Activated naive CD8-positive, alpha-beta T cell treated with anti-CD3 and anti-CD28 coated beads, Interleukin-2, amount 50 U/mL, for 24 hours (primary cell): ENCODE measurements around the gene WWOX.

Experiments
- ATAC-seq: fragments of 150-1000 bp; cut with Tn5 transposase; one replicate; pipeline ENCODE4 v1.10.0; 2021
- DNase-seq: peaks from one replicate; pipeline ENCODE4 v3.0.0; 2021
- H3K27ac Mint-ChIP-seq: one replicate; pipeline ENCODE4 v1.8.0; 2021; ENCODE audit warnings: mild to moderate bottlenecking, mixed read lengths
- H3K27me3 Mint-ChIP-seq: one replicate; pipeline ENCODE4 v1.8.0; 2021; ENCODE audit warnings: mixed read lengths
- H3K36me3 Mint-ChIP-seq: one replicate; pipeline ENCODE4 v1.8.0; 2021; ENCODE audit warnings: low read depth, mixed read lengths
- H3K4me1 Mint-ChIP-seq: one replicate; pipeline ENCODE4 v1.8.0; 2021; ENCODE audit warnings: mixed read lengths
- H3K4me3 Mint-ChIP-seq: one replicate; pipeline ENCODE4 v1.8.0; 2021; ENCODE audit warnings: mild to moderate bottlenecking, moderate library complexity, mixed read lengths
- H3K9me3 Mint-ChIP-seq: one replicate; pipeline ENCODE4 v1.8.0; 2021; ENCODE audit warnings: mixed read lengths

WWOX gene

DNA sequence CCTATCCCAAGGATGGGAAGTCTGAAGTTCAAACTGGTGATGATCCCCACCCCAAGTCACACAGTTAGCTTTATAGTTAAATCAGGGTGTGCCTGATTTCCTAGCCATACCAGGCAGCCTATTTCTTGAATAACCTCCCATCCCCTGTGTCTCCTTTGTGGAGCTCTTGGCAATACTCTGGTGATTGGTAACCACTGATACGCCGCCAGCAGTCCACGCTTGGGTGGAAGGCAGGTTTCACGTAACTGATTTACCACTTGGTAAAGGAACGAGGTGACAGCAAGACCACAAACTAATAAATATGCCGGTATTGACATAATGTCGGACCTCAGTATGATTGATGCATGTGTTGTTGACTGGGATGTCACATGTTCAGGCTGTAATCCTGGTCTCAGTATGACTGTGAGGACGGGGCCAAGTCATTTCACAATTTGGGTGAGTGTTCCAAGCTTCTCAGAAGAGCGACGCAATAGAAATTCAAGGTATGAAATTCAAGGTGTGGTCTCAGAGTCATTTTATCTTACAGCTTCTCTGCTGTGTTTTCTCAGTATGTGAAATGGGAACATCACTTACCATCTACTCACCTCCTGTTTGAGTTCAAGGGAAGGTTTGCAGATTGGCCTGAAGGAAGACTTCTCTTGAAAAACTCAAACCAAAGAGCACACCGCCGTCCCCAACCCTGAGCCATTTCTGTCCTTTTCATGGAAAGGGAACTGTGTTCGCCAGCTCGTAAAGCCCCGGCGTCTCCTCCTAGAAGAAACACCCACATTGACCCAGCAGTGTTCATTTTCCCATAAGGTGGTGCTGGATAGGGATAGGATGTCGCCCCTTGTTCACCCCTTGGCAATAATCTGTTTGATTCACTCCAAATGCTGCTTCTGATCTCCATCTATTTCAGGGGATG is 678.9 kb downstream of the WWOX start:
- H3K4me3 Mint-ChIP-seq = peak overlapping the region; percentile 27
- no peaks in the 10 kb centered on the region for H3K27me3 Mint-ChIP-seq
- ATAC-seq = peak; percentile 62
- no peaks in the 10 kb centered on the region for H3K9me3 Mint-ChIP-seq
- H3K27ac Mint-ChIP-seq = peak overlapping the region; percentile 85
- H3K4me1 Mint-ChIP-seq = peaks cover 30% of the 10 kb centered on the region
- DNase-seq = no peak
- no peaks in the 10 kb centered on the region for H3K36me3 Mint-ChIP-seq

DNA sequence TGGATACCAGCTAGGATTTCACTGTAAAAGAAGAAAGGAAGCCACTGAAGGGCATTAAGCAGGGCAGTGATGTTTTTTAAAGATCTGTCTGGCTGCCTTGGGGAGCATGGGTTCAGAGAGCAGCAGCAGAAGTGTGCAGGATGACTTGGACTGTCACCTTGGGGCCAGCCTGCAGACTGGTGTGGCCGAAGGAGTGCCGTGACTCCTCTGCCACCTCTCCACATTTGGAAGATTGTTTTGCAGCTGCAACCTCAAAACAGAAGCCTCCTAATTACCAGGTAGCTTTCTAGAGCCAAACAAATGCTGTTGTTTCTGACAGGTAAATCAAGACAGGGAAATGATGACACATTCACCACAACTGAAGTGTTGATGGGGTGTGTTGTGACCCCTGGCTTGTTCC is 681.4 kb downstream of the WWOX start:
- no peaks in the 10 kb centered on the region for H3K36me3 Mint-ChIP-seq
- no peaks in the 10 kb centered on the region for H3K9me3 Mint-ChIP-seq
- DNase-seq = no peak
- no peak overlapping the region for H3K4me3 Mint-ChIP-seq
- H3K4me1 Mint-ChIP-seq = peaks cover 16% of the 10 kb centered on the region
- no peak overlapping the region for H3K27ac Mint-ChIP-seq
- ATAC-seq = no peak
- no peaks in the 10 kb centered on the region for H3K27me3 Mint-ChIP-seq

DNA sequence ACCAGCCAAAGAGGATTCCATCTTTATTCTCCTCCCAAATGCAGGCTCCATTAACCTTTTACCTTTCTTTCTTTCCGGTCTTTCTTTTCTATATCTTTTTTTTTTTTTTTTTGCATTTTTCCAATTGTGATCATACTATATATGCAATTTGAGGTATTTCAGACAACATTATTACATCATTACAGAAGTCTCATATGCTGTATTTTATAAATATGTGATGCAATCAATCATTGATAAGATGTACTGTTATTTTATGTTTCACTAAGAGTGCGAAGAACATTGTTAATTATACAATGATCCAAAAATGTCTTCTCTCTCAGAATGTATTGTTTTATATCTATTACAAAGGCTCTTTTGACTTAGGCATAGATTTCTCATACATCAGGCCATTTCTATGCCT is 683.1 kb downstream of the WWOX start:
- Mint-ChIP-seq H3K9me3 (no peaks in the 10 kb centered on the region), H3K4me3 (no peak overlapping the region), H3K4me1 (peaks cover 11% of the 10 kb centered on the region), H3K27ac (no peak overlapping the region), H3K36me3 (no peaks in the 10 kb centered on the region), H3K27me3 (no peaks in the 10 kb centered on the region)
- no peak for ATAC-seq
- DNase-seq = no peak

DNA sequence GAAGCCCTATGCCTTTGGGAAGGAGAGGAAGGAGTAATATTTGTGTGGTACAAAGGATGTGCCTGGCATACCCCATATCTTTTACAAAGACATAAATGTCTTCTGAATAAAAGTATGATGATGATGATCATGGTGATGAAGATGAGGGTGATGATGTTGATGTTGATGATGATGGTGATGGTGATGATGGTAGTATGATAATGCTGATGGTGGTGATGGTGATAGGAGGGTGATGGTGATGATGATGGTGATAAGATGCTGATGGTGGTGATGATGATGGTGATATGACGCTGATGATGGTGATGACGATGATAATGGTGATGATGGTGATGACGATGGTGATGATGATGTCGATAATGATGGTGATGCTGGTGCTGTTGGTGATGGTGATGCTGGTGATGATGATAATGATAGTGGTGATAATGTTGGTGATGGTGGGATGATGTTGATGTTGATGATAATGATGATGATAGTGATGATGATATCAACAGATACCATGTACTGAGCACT is 684.2 kb downstream of the WWOX start:
- no peak for ATAC-seq
- Mint-ChIP-seq H3K4me1 (peaks cover 5% of the 10 kb centered on the region), H3K9me3 (no peaks in the 10 kb centered on the region)

DNA sequence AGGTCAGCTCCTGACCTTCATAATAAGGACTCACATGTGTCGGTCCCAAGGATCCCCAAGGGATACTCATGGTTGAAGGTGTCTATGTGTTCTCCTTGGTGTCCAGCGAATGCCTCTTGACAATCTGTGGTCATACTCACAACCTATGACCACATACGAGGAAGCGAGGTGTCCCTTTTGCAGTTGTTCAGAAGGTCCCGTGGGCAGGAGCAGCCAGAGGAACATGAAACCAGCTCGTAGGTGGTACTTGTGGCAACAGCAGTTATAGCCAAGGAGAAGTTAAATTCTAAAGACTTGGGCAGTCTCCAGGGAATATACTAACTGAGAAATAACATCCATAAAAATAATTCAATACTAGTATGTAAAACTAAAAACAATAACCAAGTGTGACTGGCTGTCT is 685.3 kb downstream of the WWOX start:
- no peak overlapping the region for H3K27ac Mint-ChIP-seq
- H3K27me3 Mint-ChIP-seq = no peaks in the 10 kb centered on the region
- H3K36me3 Mint-ChIP-seq = no peaks in the 10 kb centered on the region
- DNase-seq = no peak
- no peaks in the 10 kb centered on the region for H3K4me1 Mint-ChIP-seq
- H3K9me3 Mint-ChIP-seq = no peaks in the 10 kb centered on the region
- H3K4me3 Mint-ChIP-seq = no peak overlapping the region
- no peak for ATAC-seq

More for the DNA sequence above, 684.2 kb downstream of the WWOX start:
- no peak for DNase-seq
- no peak overlapping the region for H3K4me3 Mint-ChIP-seq
- H3K36me3 Mint-ChIP-seq = no peaks in the 10 kb centered on the region
- no peak overlapping the region for H3K27ac Mint-ChIP-seq
- H3K27me3 Mint-ChIP-seq = no peaks in the 10 kb centered on the region

DNA sequence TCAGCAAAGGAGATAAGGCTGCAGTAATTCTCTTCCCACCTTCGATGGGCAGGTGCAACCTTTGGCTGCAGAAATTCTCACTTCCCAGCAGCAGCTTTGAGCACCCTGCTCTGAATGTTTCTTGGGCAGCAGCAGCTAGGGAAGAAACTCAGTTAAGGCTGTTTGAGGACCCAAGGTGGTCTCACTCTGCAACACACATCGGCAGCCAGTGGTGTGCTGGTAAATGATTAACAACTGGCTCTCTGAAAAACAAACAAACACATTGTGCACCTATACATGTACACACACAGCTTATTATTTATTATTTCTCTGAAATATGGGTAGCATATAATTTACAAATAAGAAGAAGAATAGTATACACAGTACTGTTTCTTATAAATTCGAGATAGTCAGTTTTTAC is 685.8 kb downstream of the WWOX start:
- ATAC-seq = no peak

DNA sequence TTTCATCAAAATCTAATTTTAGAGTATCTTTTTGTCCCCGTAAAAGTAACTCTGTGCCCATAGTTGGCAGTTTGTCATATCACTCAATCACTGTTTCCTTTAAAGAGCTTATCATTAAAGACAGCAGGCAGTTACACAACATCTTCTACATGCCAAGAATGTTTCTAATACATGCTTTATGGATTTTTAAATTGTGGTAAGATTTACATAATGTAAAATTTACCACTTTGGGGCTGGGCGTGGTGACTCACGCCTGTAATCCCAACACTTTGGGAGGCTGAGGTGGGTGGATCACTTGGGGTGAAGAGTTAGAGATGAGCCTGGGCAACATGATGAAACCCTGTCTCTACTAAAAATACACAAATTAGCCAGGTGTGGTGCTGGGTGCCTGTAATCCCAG is 687.2 kb downstream of the WWOX start:
- DNase-seq (no peak), ATAC-seq (no peak)
- H3K27me3 Mint-ChIP-seq = no peaks in the 10 kb centered on the region
- H3K9me3 Mint-ChIP-seq = no peaks in the 10 kb centered on the region
- no peak overlapping the region for H3K27ac Mint-ChIP-seq
- H3K36me3 Mint-ChIP-seq = no peaks in the 10 kb centered on the region
- no peak overlapping the region for H3K4me3 Mint-ChIP-seq
- H3K4me1 Mint-ChIP-seq = peaks cover 12% of the 10 kb centered on the region

More for the DNA sequence above, 685.8 kb downstream of the WWOX start:
- Mint-ChIP-seq H3K27ac (no peak overlapping the region), H3K4me1 (peaks cover under 1% of the 10 kb centered on the region), H3K4me3 (no peak overlapping the region), H3K27me3 (no peaks in the 10 kb centered on the region), H3K9me3 (no peaks in the 10 kb centered on the region), H3K36me3 (no peaks in the 10 kb centered on the region)
- no peak for DNase-seq

DNA sequence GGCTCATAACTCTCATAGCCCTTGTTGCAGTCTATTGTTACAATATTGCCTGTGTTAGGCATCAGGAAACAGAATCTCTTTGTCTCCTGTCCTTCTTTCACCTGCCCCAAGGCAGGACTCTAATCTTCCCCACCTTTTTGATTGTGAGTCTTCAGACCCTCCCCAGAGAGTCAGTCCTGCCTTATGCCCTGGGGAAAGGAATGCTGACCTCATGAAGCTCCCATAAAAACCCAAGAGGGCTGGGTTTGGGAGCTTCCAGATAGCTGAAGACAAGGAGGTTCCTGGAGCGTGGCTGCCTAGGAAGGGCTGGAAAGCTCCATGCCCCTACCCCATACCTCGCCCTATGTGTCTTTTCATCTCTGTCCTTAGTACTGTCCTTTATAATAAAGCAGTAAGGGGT is 688.8 kb downstream of the WWOX start:
- Mint-ChIP-seq H3K27ac (no peak overlapping the region), H3K4me3 (no peak overlapping the region), H3K27me3 (no peaks in the 10 kb centered on the region)

DNA sequence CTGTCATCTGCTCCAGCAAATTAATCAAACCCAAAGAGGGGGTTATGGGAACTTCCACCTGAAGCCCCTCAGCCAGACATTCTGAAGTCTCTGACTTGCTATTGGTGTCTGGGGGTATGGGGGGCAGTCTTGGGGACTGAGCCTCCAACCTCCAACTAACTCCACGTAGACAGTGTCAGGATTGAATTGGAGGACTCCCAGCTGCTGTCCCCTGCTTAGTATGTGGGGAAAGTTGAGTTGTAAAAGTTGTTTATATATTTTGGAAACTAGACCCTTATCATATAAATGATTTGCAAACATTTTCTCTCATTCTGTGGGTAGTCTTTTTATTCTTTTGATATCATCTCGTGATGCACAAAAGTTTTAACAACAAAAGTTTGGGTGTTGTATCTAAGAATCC is 689.2 kb downstream of the WWOX start:
- Mint-ChIP-seq H3K27me3 (no peaks in the 10 kb centered on the region), H3K36me3 (no peaks in the 10 kb centered on the region), H3K4me3 (no peak overlapping the region), H3K27ac (no peak overlapping the region), H3K9me3 (no peaks in the 10 kb centered on the region), H3K4me1 (peaks cover 13% of the 10 kb centered on the region)
- DNase-seq (no peak), ATAC-seq (no peak)

More for the DNA sequence above, 688.8 kb downstream of the WWOX start:
- H3K36me3 Mint-ChIP-seq = no peaks in the 10 kb centered on the region
- ATAC-seq (no peak), DNase-seq (no peak)
- H3K4me1 Mint-ChIP-seq = peaks cover 13% of the 10 kb centered on the region
- H3K9me3 Mint-ChIP-seq = no peaks in the 10 kb centered on the region

DNA sequence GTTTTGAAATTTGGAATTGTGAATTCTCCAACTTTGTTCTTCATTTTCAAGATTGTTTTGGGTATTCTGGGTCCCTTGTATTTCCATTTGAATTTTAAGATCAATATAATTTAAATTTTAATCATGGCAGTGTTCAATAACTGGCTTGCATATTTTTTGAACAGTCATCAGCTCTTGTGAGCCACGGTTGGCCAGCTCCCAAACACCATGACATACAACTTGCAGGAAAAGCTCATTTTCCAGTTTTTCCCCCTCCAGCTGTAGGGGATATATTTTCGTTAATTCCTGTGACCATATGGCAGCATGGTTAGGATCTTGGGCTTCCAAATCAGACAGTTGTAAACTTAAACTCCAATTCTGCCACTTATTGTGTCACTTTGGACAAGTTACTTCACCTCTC is 690.1 kb downstream of the WWOX start:
- Mint-ChIP-seq H3K27ac (no peak overlapping the region), H3K27me3 (no peaks in the 10 kb centered on the region)
- DNase-seq = no peak

DNA sequence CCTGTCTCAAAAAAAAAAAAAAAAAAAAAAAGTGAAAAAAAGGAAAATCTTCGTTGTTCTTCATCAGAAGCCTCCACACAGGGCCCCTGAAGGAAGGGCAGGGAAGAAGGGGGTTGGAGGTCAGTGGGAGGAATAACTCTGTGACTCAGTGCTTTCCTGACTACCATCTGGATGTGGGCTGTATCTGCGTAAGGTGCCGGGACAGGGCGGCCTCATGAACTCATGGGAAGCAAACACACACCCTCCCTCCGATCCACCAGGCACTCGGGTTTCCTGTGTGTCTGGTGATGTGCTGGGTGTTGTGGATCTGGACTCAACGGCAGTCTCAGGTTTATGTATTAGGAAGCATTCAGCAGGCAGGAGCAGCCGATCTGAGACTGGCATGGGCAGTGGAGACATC is 691.6 kb downstream of the WWOX start:
- peak overlapping the region; percentile 54 for H3K27ac Mint-ChIP-seq
- peak; percentile 12 for ATAC-seq
- DNase-seq = no peak
- no peaks in the 10 kb centered on the region for H3K36me3 Mint-ChIP-seq
- H3K4me1 Mint-ChIP-seq = peaks cover 28% of the 10 kb centered on the region
- H3K27me3 Mint-ChIP-seq = no peaks in the 10 kb centered on the region
- H3K9me3 Mint-ChIP-seq = no peaks in the 10 kb centered on the region
- H3K4me3 Mint-ChIP-seq = no peak overlapping the region

More for the DNA sequence above, 690.1 kb downstream of the WWOX start:
- Mint-ChIP-seq H3K36me3 (no peaks in the 10 kb centered on the region), H3K9me3 (no peaks in the 10 kb centered on the region), H3K4me1 (peaks cover 17% of the 10 kb centered on the region), H3K4me3 (no peak overlapping the region)
- ATAC-seq = no peak

DNA sequence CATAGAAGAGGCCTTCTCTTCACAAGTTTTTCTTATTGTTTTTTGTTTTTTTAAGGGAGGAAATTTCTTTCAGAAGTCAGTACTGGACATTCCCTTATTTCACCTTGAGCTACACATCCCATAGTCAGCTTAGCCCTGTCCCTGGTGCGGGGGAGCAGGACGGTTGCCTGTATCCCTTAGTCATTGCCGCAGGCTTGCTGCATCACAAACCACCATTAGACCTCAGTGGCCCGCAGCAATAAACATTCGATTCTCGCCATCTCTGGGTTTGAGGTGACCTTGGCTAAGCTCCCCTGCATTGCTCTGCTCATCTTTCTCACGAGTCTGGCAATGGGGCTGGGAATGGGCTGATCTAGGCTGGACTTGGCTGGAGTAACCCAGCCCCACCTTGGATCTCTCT is 692.5 kb downstream of the WWOX start:
- H3K4me3 Mint-ChIP-seq = no peak overlapping the region
- H3K27ac Mint-ChIP-seq = no peak overlapping the region
- DNase-seq (no peak), ATAC-seq (no peak)
- H3K4me1 Mint-ChIP-seq = peaks cover 28% of the 10 kb centered on the region
- no peaks in the 10 kb centered on the region for H3K9me3 Mint-ChIP-seq
- H3K27me3 Mint-ChIP-seq = no peaks in the 10 kb centered on the region
- H3K36me3 Mint-ChIP-seq = no peaks in the 10 kb centered on the region

DNA sequence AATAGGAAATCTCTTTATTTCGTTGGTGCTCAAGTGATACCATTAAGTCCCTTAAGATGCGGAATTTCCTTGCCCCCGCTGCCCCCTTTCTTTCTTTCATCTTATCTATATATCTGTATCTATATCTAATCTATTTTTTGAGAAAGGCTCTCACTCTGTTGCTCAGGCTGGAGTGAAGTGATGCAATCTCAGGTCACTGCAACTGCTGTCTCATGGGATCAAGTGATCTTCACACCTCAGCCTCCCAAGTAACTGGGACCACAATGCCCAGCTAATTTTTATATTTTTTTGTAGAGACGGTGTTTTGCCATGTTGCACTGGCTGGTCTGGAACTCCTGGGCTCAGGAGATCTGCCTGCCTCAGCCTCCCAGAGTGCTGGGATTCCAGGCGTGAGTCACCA is 693.5 kb downstream of the WWOX start:
- ATAC-seq = no peak
- no peak overlapping the region for H3K27ac Mint-ChIP-seq
- no peaks in the 10 kb centered on the region for H3K27me3 Mint-ChIP-seq
- no peaks in the 10 kb centered on the region for H3K9me3 Mint-ChIP-seq
- H3K36me3 Mint-ChIP-seq = no peaks in the 10 kb centered on the region
- DNase-seq = no peak
- no peak overlapping the region for H3K4me3 Mint-ChIP-seq
- peaks cover 28% of the 10 kb centered on the region for H3K4me1 Mint-ChIP-seq

DNA sequence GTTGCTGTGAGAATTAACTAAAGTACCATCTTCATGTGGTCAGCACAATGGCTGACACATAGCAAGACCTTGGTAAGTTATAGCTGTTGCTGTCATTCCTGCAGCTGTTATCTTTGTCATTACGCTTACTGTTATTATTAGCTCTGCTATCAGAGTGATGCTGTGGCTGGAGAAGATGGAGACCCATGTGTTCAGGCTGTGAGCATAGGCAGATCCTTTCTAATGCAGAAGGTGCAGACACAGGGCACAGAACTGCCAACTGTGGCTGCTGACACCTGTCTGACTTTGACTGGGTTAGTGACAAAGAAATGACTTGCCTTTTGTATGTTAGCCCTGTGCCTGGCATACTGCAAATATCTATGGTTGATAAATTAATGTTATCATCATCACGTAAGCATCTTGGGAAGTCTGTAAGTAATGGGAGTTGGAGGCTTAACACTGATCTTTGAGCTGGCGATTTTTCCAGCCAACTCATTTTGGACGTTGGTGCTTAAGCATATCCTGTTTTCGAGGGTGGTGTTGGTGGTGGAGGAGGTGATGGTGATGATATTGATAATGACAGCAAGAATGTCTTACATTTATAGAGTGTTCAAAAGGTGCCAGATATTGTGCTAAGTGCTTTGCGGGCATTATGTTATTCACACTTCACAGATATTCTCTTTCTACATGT is 695.3 kb downstream of the WWOX start:
- no peak overlapping the region for H3K4me3 Mint-ChIP-seq
- H3K4me1 Mint-ChIP-seq = peaks cover 28% of the 10 kb centered on the region
- ATAC-seq = no peak
- H3K27ac Mint-ChIP-seq = peak overlapping the region; percentile 27
- no peaks in the 10 kb centered on the region for H3K27me3 Mint-ChIP-seq
- H3K36me3 Mint-ChIP-seq = no peaks in the 10 kb centered on the region
- no peaks in the 10 kb centered on the region for H3K9me3 Mint-ChIP-seq
- no peak for DNase-seq

DNA sequence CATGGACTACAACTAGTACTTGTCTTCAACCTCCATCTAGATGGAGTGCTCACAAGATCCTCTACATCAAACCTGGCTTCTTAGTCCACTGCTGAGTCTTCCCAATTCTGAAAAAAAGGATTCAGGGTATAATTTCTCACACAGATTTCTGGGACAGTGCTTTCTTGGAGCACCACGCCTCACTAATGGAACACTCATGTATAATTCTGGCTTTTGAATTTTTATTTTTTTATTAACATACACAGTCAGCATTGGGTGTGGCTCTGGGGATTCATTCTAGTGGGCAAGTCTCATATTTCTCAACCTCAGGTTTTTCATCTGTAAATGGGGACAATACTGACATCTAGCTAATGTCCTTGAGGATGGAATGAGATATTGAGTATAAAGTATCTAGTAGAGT is 696.0 kb downstream of the WWOX start:
- H3K36me3 Mint-ChIP-seq = no peaks in the 10 kb centered on the region
- H3K4me3 Mint-ChIP-seq = no peak overlapping the region
- DNase-seq (no peak), ATAC-seq (no peak)
- H3K9me3 Mint-ChIP-seq = no peaks in the 10 kb centered on the region
- H3K27me3 Mint-ChIP-seq = no peaks in the 10 kb centered on the region
- peak overlapping the region; percentile 39 for H3K27ac Mint-ChIP-seq
- peaks cover 25% of the 10 kb centered on the region for H3K4me1 Mint-ChIP-seq
